Adrenal gland (tissue), 12 donors: ENCODE results near the gene FXR2. TPM values are rescaled to one million over a fixed set of nuclear protein-coding genes. Genes with fewer than 3 reads are reported as not detected.

Experiments used
- DNase-seq, 7 donors: peaks; one replicate each; pipeline ENCODE4 v3.0.0-alpha.2; 2019 to 2020
- H3K27ac ChIP-seq, 5 donors: fragments of 200-600 bp; sonication (generic) in 4 of 5; 1 replicate in 3 of 5; 2 replicates in 2 of 5; pipeline versions ENCODE4 v1.5.1 to v1.8.0; 2016 to 2020; ENCODE audit warnings: mild to moderate bottlenecking in 1 of 5
- H3K27me3 ChIP-seq: fragments of 200-600 bp; 2 replicates; pipeline ENCODE4 v1.8.0; 2021
- H3K36me3 ChIP-seq, 2 donors: fragments of 200-600 bp; replicated peaks in 1 of 2; 1 replicate in 1 of 2; 2 replicates in 1 of 2; pipeline versions ENCODE4 v1.5.1 to v1.8.0; 2018 to 2022
- H3K4me1 ChIP-seq, 2 donors: fragments of 200-600 bp; replicated peaks in 1 of 2; 1 replicate in 1 of 2; 2 replicates in 1 of 2; pipeline versions ENCODE4 v1.5.1 to v1.8.0; 2018 to 2021
- H3K4me3 ChIP-seq, 4 donors: fragments of 200-600 bp; sonication (generic) in 3 of 4; one replicate each; pipeline ENCODE4 v1.5.1; 2016 to 2018
- H3K9me3 ChIP-seq, 3 donors: fragments of 200-600 bp; sonication (generic) in 1 of 3; replicated peaks in 1 of 3; 1 replicate in 2 of 3; 2 replicates in 1 of 3; pipeline versions ENCODE4 v1.5.1 to v1.8.0; 2016 to 2021
- CTCF ChIP-seq, 6 experiments: fragments of 450-650 bp in 4 of 6; fragments of 200-600 bp in 2 of 6; sonication (generic) in 1 of 6; IDR thresholded peaks; 1 replicate in 5 of 6; 2 replicates in 1 of 6; pipeline versions ENCODE4 v1.5.1 to v1.8.0; 2016 to 2021; ENCODE audit warnings: antibody characterized with exemption in 6 of 6, mild to moderate bottlenecking in 2 of 6, moderate library complexity in 1 of 6
- POLR2A ChIP-seq, 2 donors: fragments of 450-650 bp; IDR thresholded peaks; one replicate each; pipeline ENCODE4 v1.6.1; 2017; ENCODE audit warnings: antibody characterized with exemption in 2 of 2, mild to moderate bottlenecking in 2 of 2, moderate library complexity in 1 of 2
- WGBS, 4 donors: extraction: QIAGEN DNeasy Blood & Tissue Kit in 2 of 4; methylation state at CpG; one replicate each; pipeline versions ENCODE4 v1.1.5 to v1.1.7; 2013 to 2017; 5-methylcytosine and 5-hydroxymethylcytosine counted together
- intact Hi-C, 2 donors: fragments of 100-400 bp; cut with DNase I; formaldehyde crosslinking; loops; one replicate each; pipeline versions ENCODE4 v1.14.1 to v1.15.0; 2022 to 2023
- polyA plus RNA-seq, 3 donors: library from polyadenylated mRNA; stranded (reverse); fragments of 200-250 nt in 2 of 3; fragments of 350-450 nt in 1 of 3; fragmentation: Illumina TruSeq in 1 of 3; extraction: RNeasy Lipid Tissue Mini Kit (QIAGEN cat#74804) in 1 of 3; gene quantifications; one replicate each; pipeline ENCODE4 v1.2.3, GENCODE V29; 2013 to 2014
- small RNA-seq, 2 donors: library from RNA; depleted of rRNA; stranded (forward); fragments of <200 nt; gene quantifications; one replicate each; pipeline ENCODE3, GENCODE V24; 2016
- total RNA-seq, 9 donors: library from RNA; depleted of rRNA in 4 of 9; stranded (reverse); fragments of >200 nt in 4 of 9; fragments of 120-200 nt in 1 of 9; fragmentation: NEBNext Ultra II Directional in 1 of 9; extraction: Animal tissue kit (Norgen Biotek cat#: 25700) in 1 of 9; gene quantifications; one replicate each; pipeline versions ENCODE4 v1.1.0 to v1.2.4, GENCODE V29; 2013 to 2023
- donor health status: healthy with polysubstance abuse.
- donor health status: Bipolar disorder and iron deficiency.
- donor health status: DM: yes; HTN: yes; CAD: no.
- donor health status: DM: no; HTN: no; CAD: no.
- donor health status: DM: no; HTN: no; CAD: no.
- donor health status: DM: yes; HTN: yes; CAD: no.

FXR2 gene
- total and polyA plus RNA-seq, 12 donors = 35.6 to 73.1 (median 43.9) TPM

- Histone ChIP-seq H3K27ac (peak within 1 kb of the TSS; percentile 17 to 90 (median 81)), H3K36me3 (no peaks in the 10 kb centered on the region), H3K4me3 (peak within 1 kb of the TSS; percentile 65 to 83 (median 73)), H3K27me3 (no peaks in the 10 kb centered on the region), H3K9me3 (no peaks in the 10 kb centered on the region), H3K4me1 (peaks cover 19 to 23% of the 10 kb centered on the region in 2 donors)
- TF ChIP-seq POLR2A (IDR thresholded peaks at IDR 0.05) (peak; percentile 11 to 24), CTCF (IDR thresholded peaks at IDR 0.05) (peak in 5 of 6 experiments; percentile 6 to 41 (median 32))
- intact Hi-C loops = no loop called here
- DNase-seq = peak; percentile 52 to 75 (median 66)
- 0 to 4% (median 1%) methylated on average over 5 to 64 of the region's 65 CpGs for WGBS, 4 donors
These were observed 65.9 kb downstream of the FXR2 start, which contains the start of gene TNFSF12 for GRCh38 chr17:7548585-7549400. Gene TNFSF12, plus strand, starts transcription at chr17:7549058. Its CDS starts 96 bp downstream, at chr17:7549154.

GRCh38 chr17:7544911-7545310, 69.8 kb downstream of the FXR2 start:
- Histone ChIP-seq H3K27me3 (no peaks in the 10 kb centered on the region), H3K4me1 (peaks cover 16 to 19% of the 10 kb centered on the region in 2 donors), H3K4me3 (no peak overlapping the region), H3K9me3 (no peaks in the 10 kb centered on the region), H3K27ac (peak overlapping the region in 3 of 5 donors; percentile 35 to 78 (median 44)), H3K36me3 (no peaks in the 10 kb centered on the region)
- no peak for TF ChIP-seq POLR2A (IDR thresholded peaks at IDR 0.05)
- TF ChIP-seq CTCF (IDR thresholded peaks at IDR 0.05) = no peak
- WGBS, 4 donors = 48 to 54% (median 52%) methylated on average over 6 of the region's 6 CpGs
- DNase-seq = no peak
- intact Hi-C loops = no loop called here

Small RNA genes within 50 kb of the gene (small RNA-seq; reads per million reads assigned to genes)
- 0 reads per million in 2 donors for gene CD68
- 0 reads per million in 2 donors for gene SNORA48
- gene SNORD10 = 0 reads per million in 2 donors

Other genes with a start within 250 kb of the FXR2 start
- 1 to 10 TPM in 7 of 9 donors, under 1 TPM in 2; 0.06 to 8.7 (median 2.1) TPM for gene TNK1, start 233.8 kb downstream of the FXR2 start, total RNA-seq
- 1 to 10 TPM in 2 of 3 donors, under 1 TPM in 1; 0.13 to 3.9 (median 1.6) TPM for gene TNK1, start 233.8 kb downstream of the FXR2 start, polyA plus RNA-seq
- 10 to 100 TPM in 8 of 9 donors, 1 to 10 TPM in 1; 7.7 to 34.5 (median 27.0) TPM for gene PLSCR3, start 220.4 kb downstream of the FXR2 start, total RNA-seq
- gene PLSCR3, start 220.4 kb downstream of the FXR2 start, polyA plus RNA-seq = 10 to 100 TPM; 13.2 to 42.5 (median 32.9) TPM
- 100 to 1,000 TPM in 3 of 9 donors, 10 to 100 TPM in 6; 52.9 to 205 (median 92.4) TPM for gene TMEM256, start 210.8 kb downstream of the FXR2 start, total RNA-seq
- 100 to 1,000 TPM in 2 of 3 donors, 10 to 100 TPM in 1; 48.5 to 334 (median 254) TPM for gene TMEM256, start 210.8 kb downstream of the FXR2 start, polyA plus RNA-seq
- 10 to 100 TPM in 6 of 9 donors, 1 to 10 TPM in 3; 2.8 to 34.8 (median 14.4) TPM for gene NLGN2, start 207.1 kb downstream of the FXR2 start, total RNA-seq
- gene NLGN2, start 207.1 kb downstream of the FXR2 start, polyA plus RNA-seq = 10 to 100 TPM in 2 of 3 donors, 1 to 10 TPM in 1; 7.7 to 44.6 (median 28.1) TPM
- gene SPEM1, start 194.6 kb downstream of the FXR2 start, total RNA-seq = not detected
- gene SPEM1, start 194.6 kb downstream of the FXR2 start, polyA plus RNA-seq = not detected
- not detected for gene SPEM2, start 189.3 kb downstream of the FXR2 start, total RNA-seq
- gene SPEM2, start 189.3 kb downstream of the FXR2 start, polyA plus RNA-seq = not detected
- not detected for gene SPEM3, start 186.0 kb downstream of the FXR2 start, total RNA-seq
- not detected for gene SPEM3, start 186.0 kb downstream of the FXR2 start, polyA plus RNA-seq
- gene TMEM102, start 179.5 kb downstream of the FXR2 start, total RNA-seq = 10 to 100 TPM in 4 of 9 donors, 1 to 10 TPM in 5; 5.7 to 26.6 (median 8.8) TPM
- 1 to 10 TPM; 2.1 to 8.7 (median 6.6) TPM for gene TMEM102, start 179.5 kb downstream of the FXR2 start, polyA plus RNA-seq
- 10 to 100 TPM; 12.1 to 76.7 (median 23.4) TPM for gene FGF11, start 175.4 kb downstream of the FXR2 start, total RNA-seq
- 10 to 100 TPM; 10.2 to 33.2 (median 19.2) TPM for gene FGF11, start 175.4 kb downstream of the FXR2 start, polyA plus RNA-seq
- gene CHRNB1, start 169.8 kb downstream of the FXR2 start, total RNA-seq = 10 to 100 TPM; 18.7 to 56.3 (median 37.9) TPM
- 10 to 100 TPM; 32.2 to 40.8 (median 32.9) TPM for gene CHRNB1, start 169.8 kb downstream of the FXR2 start, polyA plus RNA-seq
- gene ZBTB4, start 135.3 kb downstream of the FXR2 start, total RNA-seq = 100 to 1,000 TPM in 1 of 9 donors, 10 to 100 TPM in 8; 16.6 to 111 (median 75.3) TPM
- 10 to 100 TPM; 30.0 to 59.6 (median 54.6) TPM for gene ZBTB4, start 135.3 kb downstream of the FXR2 start, polyA plus RNA-seq
- gene SLC35G6, start 133.5 kb downstream of the FXR2 start, total RNA-seq = not detected
- under 1 TPM in 1 of 3 donors, not detected in 2; 0.24 TPM for gene SLC35G6, start 133.5 kb downstream of the FXR2 start, polyA plus RNA-seq
- 100 to 1,000 TPM in 5 of 9 donors, 10 to 100 TPM in 4; 34.9 to 172 (median 117) TPM for gene POLR2A, start 130.5 kb downstream of the FXR2 start, total RNA-seq
- 10 to 100 TPM; 19.3 to 80.4 (median 58.7) TPM for gene POLR2A, start 130.5 kb downstream of the FXR2 start, polyA plus RNA-seq
- 100 to 1,000 TPM in 2 of 9 donors, 10 to 100 TPM in 6, 1 to 10 TPM in 1; 3.3 to 134 (median 52.8) TPM for gene TNFSF12, start 65.8 kb downstream of the FXR2 start, total RNA-seq
- 10 to 100 TPM; 18.8 to 70.8 (median 65.6) TPM for gene TNFSF12, start 65.8 kb downstream of the FXR2 start, polyA plus RNA-seq
- 10 to 100 TPM in 8 of 9 donors, under 1 TPM in 1; 1.00 to 75.2 (median 43.7) TPM for gene TNFSF13, start 56.1 kb downstream of the FXR2 start, total RNA-seq
- 10 to 100 TPM; 19.4 to 39.1 (median 25.2) TPM for gene TNFSF13, start 56.1 kb downstream of the FXR2 start, polyA plus RNA-seq
- gene SENP3, start 53.0 kb downstream of the FXR2 start, total RNA-seq = 10 to 100 TPM; 28.4 to 55.3 (median 44.2) TPM
- 10 to 100 TPM; 29.0 to 72.4 (median 38.4) TPM for gene SENP3, start 53.0 kb downstream of the FXR2 start, polyA plus RNA-seq
- gene CD68, start 35.3 kb downstream of the FXR2 start, total RNA-seq = 100 to 1,000 TPM in 6 of 9 donors, 10 to 100 TPM in 3; 19.4 to 177 (median 157) TPM
- gene CD68, start 35.3 kb downstream of the FXR2 start, polyA plus RNA-seq = 100 to 1,000 TPM in 2 of 3 donors, 10 to 100 TPM in 1; 32.3 to 207 (median 133) TPM
- gene MPDU1, start 31.0 kb downstream of the FXR2 start, total RNA-seq = 100 to 1,000 TPM in 6 of 9 donors, 10 to 100 TPM in 3; 65.9 to 267 (median 124) TPM
- gene MPDU1, start 31.0 kb downstream of the FXR2 start, polyA plus RNA-seq = 100 to 1,000 TPM in 1 of 3 donors, 10 to 100 TPM in 2; 70.1 to 200 (median 81.6) TPM
- 1 to 10 TPM in 1 of 9 donors, under 1 TPM in 6, not detected in 2; 0.42 to 2.0 (median 0.92) TPM for gene SOX15, start 24.8 kb downstream of the FXR2 start, total RNA-seq
- gene SOX15, start 24.8 kb downstream of the FXR2 start, polyA plus RNA-seq = 1 to 10 TPM in 2 of 3 donors, under 1 TPM in 1; 0.29 to 2.4 (median 1.9) TPM
- 100 to 1,000 TPM; 165 to 403 (median 233) TPM for gene SAT2, start 12.9 kb upstream of the FXR2 start, total RNA-seq
- gene SAT2, start 12.9 kb upstream of the FXR2 start, polyA plus RNA-seq = 100 to 1,000 TPM; 190 to 700 (median 511) TPM
- gene SHBG, start 15.2 kb upstream of the FXR2 start, total RNA-seq = 1 to 10 TPM in 8 of 9 donors, under 1 TPM in 1; 0.30 to 2.9 (median 1.9) TPM
- gene SHBG, start 15.2 kb upstream of the FXR2 start, polyA plus RNA-seq = 1 to 10 TPM; 1.2 to 3.8 (median 2.0) TPM
- gene ATP1B2, start 36.0 kb upstream of the FXR2 start, total RNA-seq = 10 to 100 TPM in 5 of 9 donors, 1 to 10 TPM in 4; 1.2 to 32.6 (median 14.5) TPM
- gene ATP1B2, start 36.0 kb upstream of the FXR2 start, polyA plus RNA-seq = 1 to 10 TPM; 7.9 to 9.2 (median 8.5) TPM
- 10 to 100 TPM in 8 of 9 donors, 1 to 10 TPM in 1; 9.7 to 85.9 (median 28.3) TPM for gene TP53, start 72.6 kb upstream of the FXR2 start, total RNA-seq
- gene TP53, start 72.6 kb upstream of the FXR2 start, polyA plus RNA-seq = 10 to 100 TPM; 13.4 to 19.9 (median 17.4) TPM
- gene WRAP53, start 73.6 kb upstream of the FXR2 start, total RNA-seq = 10 to 100 TPM in 1 of 9 donors, 1 to 10 TPM in 8; 3.4 to 15.3 (median 6.7) TPM
- gene WRAP53, start 73.6 kb upstream of the FXR2 start, polyA plus RNA-seq = 10 to 100 TPM in 2 of 3 donors, 1 to 10 TPM in 1; 4.5 to 31.0 (median 21.1) TPM
- 1 to 10 TPM in 5 of 9 donors, under 1 TPM in 3, not detected in 1; 0.26 to 1.5 (median 1.1) TPM for gene EFNB3, start 90.3 kb upstream of the FXR2 start, total RNA-seq
- gene EFNB3, start 90.3 kb upstream of the FXR2 start, polyA plus RNA-seq = 1 to 10 TPM in 2 of 3 donors, under 1 TPM in 1; 0.61 to 4.3 (median 1.2) TPM
- gene DNAH2, start 102.8 kb upstream of the FXR2 start, total RNA-seq = under 1 TPM; 0.04 to 0.26 (median 0.11) TPM
- under 1 TPM; 0.02 to 0.08 (median 0.07) TPM for gene DNAH2, start 102.8 kb upstream of the FXR2 start, polyA plus RNA-seq
- 10 to 100 TPM in 5 of 9 donors, 1 to 10 TPM in 4; 3.1 to 31.2 (median 11.8) TPM for gene KDM6B, start 219.3 kb upstream of the FXR2 start, total RNA-seq
- gene KDM6B, start 219.3 kb upstream of the FXR2 start, polyA plus RNA-seq = 10 to 100 TPM in 2 of 3 donors, 1 to 10 TPM in 1; 2.2 to 35.9 (median 10.6) TPM
- 10 to 100 TPM; 14.9 to 52.8 (median 24.0) TPM for gene TMEM88, start 240.2 kb upstream of the FXR2 start, total RNA-seq
- gene TMEM88, start 240.2 kb upstream of the FXR2 start, polyA plus RNA-seq = 100 to 1,000 TPM in 1 of 3 donors, 10 to 100 TPM in 1, 1 to 10 TPM in 1; 7.9 to 107 (median 70.9) TPM
- gene NAA38, start 242.7 kb upstream of the FXR2 start, total RNA-seq = 100 to 1,000 TPM in 8 of 9 donors, 10 to 100 TPM in 1; 96.2 to 281 (median 124) TPM
- 100 to 1,000 TPM in 2 of 3 donors, 10 to 100 TPM in 1; 34.5 to 424 (median 329) TPM for gene NAA38, start 242.7 kb upstream of the FXR2 start, polyA plus RNA-seq
- gene CYB5D1, start 243.1 kb upstream of the FXR2 start, total RNA-seq = 10 to 100 TPM in 8 of 9 donors, 1 to 10 TPM in 1; 9.1 to 24.4 (median 17.6) TPM
- 10 to 100 TPM in 2 of 3 donors, 1 to 10 TPM in 1; 6.5 to 36.8 (median 10.2) TPM for gene CYB5D1, start 243.1 kb upstream of the FXR2 start, polyA plus RNA-seq